SW 1271 (cell line): Measurements from ENCODE around the gene CCL17.
"Not testable (repeated sequence)": the region's sequence is repeated elsewhere in the genome, so short reads cannot be mapped to it uniquely, and the experiment has no call there.

ENCODE experiments used
- DNase-seq, 2 experiments: peaks; one replicate each; lab custom pipeline; 2025; lab: John Stamatoyannopoulos, UW

Gene CCL17

GRCh38 chr16:57396786-57397185 lies 7.8 kb upstream of the CCL17 start:
- DNase-seq = no peak

- DNase-seq = not testable (repeated sequence)
Observed at GRCh38 chr16:57397493-57397892, 7.1 kb upstream of the CCL17 start.

- no peak for DNase-seq
Observed at GRCh38 chr16:57401943-57402640, 2.5 kb upstream of the CCL17 start.

- DNase-seq = no peak
Observed at GRCh38 chr16:57405097-57405496, 530 bp downstream of the CCL17 start.

- DNase-seq = no peak
Observed at GRCh38 chr16:57406881-57407280, 2.3 kb downstream of the CCL17 start.

GRCh38 chr16:57407521-57408353 lies 3.2 kb downstream of the CCL17 start:
- no peak for DNase-seq

- DNase-seq = no peak
Observed at GRCh38 chr16:57409065-57409464, 4.5 kb downstream of the CCL17 start.

GRCh38 chr16:57409870-57410587 lies 5.5 kb downstream of the CCL17 start:
- no peak for DNase-seq

GRCh38 chr16:57411362-57411976 lies 6.9 kb downstream of the CCL17 start:
- no peak for DNase-seq

GRCh38 chr16:57412584-57412983 lies 8.0 kb downstream of the CCL17 start:
- DNase-seq = no peak

GRCh38 chr16:57413301-57413730 lies 8.7 kb downstream of the CCL17 start:
- no peak for DNase-seq

- DNase-seq = no peak
Observed at GRCh38 chr16:57413733-57414132, 9.2 kb downstream of the CCL17 start.

- DNase-seq = no peak
Observed at GRCh38 chr16:57416084-57416483, 11.5 kb downstream of the CCL17 start.

- no peak for DNase-seq
Observed at GRCh38 chr16:57419506-57419905, 14.9 kb downstream of the CCL17 start.

- DNase-seq = peak in 1 of 2 experiments; percentile 18
Observed at GRCh38 chr16:57422026-57422944, 17.7 kb downstream of the CCL17 start.

GRCh38 chr16:57423152-57423551 lies 18.6 kb downstream of the CCL17 start:
- no peak for DNase-seq

- DNase-seq = no peak
Observed at GRCh38 chr16:57424583-57424982, 20.0 kb downstream of the CCL17 start.

GRCh38 chr16:57426356-57426755 lies 21.8 kb downstream of the CCL17 start:
- no peak for DNase-seq

- no peak for DNase-seq
Observed at GRCh38 chr16:57427307-57427706, 22.7 kb downstream of the CCL17 start.

- DNase-seq = no peak
Observed at GRCh38 chr16:57427824-57428223, 23.3 kb downstream of the CCL17 start.

- no peak for DNase-seq
Observed at GRCh38 chr16:57430955-57431354, 26.4 kb downstream of the CCL17 start.
